PFSK-1 (cell line): ENCODE results near the gene SDF2L1.

ENCODE experiments used
- POLR2AphosphoS5 ChIP-seq: IDR thresholded peaks from 2 replicates; pipeline ENCODE4 v1.6.1; 2012; ENCODE audit warnings: low read depth, mild to moderate bottlenecking, control low read depth, low read length, moderate library complexity
- SIN3A ChIP-seq: IDR thresholded peaks from 2 replicates; pipeline ENCODE4 v1.6.1; 2012; ENCODE audit warnings: mild to moderate bottlenecking, low read length, moderate library complexity, borderline replicate concordance; ENCODE audit not compliant: insufficient read depth
- TAF1 ChIP-seq: IDR thresholded peaks from 2 replicates; pipeline ENCODE4 v1.6.1; 2012; ENCODE audit warnings: low read length, control low read depth, borderline replicate concordance; ENCODE audit not compliant: insufficient read depth
- TF ChIP-seq, protein P1 (sequence below), 2 experiments: IDR thresholded peaks; 2 replicates each; pipeline versions ENCODE4 v1.6.1 to v1.8.0; 2011 to 2012; ENCODE audit warnings: low read depth in 2 of 2, low read length in 2 of 2, control low read depth in 1 of 2, inconsistent platforms in 1 of 2, mild to moderate bottlenecking in 1 of 2, moderate library complexity in 1 of 2; ENCODE audit not compliant: insufficient read depth in 1 of 2

DNA sequence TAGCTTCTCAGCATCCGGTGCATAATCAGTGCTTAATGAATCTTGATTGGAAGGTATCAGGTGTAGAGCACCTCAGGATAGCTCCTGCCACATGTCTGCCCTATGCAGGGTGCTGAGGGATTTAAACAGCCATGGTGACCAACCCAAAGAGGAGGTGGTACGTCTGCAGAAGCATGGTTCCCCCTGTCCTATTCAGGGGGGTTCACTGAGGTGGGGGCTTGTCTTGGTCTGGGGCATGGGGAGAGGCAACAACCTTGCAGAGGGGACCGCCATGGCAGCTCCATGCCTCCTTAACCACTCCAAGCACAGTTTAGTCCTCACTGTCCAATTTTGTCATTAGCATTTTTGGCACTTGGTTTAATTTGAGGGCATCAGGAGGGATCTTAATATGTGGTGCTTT, 49.7 kb upstream of the SDF2L1 start:
- TF ChIP-seq SIN3A (no peak), TAF1 (no peak), POLR2AphosphoS5 (no peak)
- TF ChIP-seq, protein P1, sequence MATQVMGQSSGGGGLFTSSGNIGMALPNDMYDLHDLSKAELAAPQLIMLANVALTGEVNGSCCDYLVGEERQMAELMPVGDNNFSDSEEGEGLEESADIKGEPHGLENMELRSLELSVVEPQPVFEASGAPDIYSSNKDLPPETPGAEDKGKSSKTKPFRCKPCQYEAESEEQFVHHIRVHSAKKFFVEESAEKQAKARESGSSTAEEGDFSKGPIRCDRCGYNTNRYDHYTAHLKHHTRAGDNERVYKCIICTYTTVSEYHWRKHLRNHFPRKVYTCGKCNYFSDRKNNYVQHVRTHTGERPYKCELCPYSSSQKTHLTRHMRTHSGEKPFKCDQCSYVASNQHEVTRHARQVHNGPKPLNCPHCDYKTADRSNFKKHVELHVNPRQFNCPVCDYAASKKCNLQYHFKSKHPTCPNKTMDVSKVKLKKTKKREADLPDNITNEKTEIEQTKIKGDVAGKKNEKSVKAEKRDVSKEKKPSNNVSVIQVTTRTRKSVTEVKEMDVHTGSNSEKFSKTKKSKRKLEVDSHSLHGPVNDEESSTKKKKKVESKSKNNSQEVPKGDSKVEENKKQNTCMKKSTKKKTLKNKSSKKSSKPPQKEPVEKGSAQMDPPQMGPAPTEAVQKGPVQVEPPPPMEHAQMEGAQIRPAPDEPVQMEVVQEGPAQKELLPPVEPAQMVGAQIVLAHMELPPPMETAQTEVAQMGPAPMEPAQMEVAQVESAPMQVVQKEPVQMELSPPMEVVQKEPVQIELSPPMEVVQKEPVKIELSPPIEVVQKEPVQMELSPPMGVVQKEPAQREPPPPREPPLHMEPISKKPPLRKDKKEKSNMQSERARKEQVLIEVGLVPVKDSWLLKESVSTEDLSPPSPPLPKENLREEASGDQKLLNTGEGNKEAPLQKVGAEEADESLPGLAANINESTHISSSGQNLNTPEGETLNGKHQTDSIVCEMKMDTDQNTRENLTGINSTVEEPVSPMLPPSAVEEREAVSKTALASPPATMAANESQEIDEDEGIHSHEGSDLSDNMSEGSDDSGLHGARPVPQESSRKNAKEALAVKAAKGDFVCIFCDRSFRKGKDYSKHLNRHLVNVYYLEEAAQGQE (IDR thresholded peaks at IDR 0.05; ENCODE audit: insufficient read depth in 1 of 2, low read depth in 2 of 2, low read length in 2 of 2), result no peak
